Endothelial cell of umbilical vein (primary cell): ENCODE data around the gene SPDYE16. TPM values are rescaled to one million over a fixed set of nuclear protein-coding genes. Genes with fewer than 3 reads are reported as not detected.
"Not testable (repeated sequence)": the region's sequence is repeated elsewhere in the genome, so short reads cannot be mapped to it uniquely, and the experiment has no call there.

ENCODE experiments used
- BruUV-seq: library from RNA; stranded (reverse); fragments of 400-500 nt; replicated peaks from 2 replicates; lab custom pipeline; 2021; lab: Mats Ljungman, UMichigan
- CTCF ChIA-PET: fragments of 300-600, 350-600 bp; sonication (Branson Sonifier 250); formaldehyde crosslinking; loops from one replicate; lab custom pipeline; 2021; ENCODE audit warnings: antibody characterized with exemption, inconsistent platforms; lab: Charles Lee
- POLR2A ChIA-PET: fragments of 300-600, 350-600 bp; sonication (Branson Sonifier 250); formaldehyde crosslinking; loops from one replicate; lab custom pipeline; 2021; ENCODE audit warnings: antibody characterized with exemption, inconsistent platforms; lab: Charles Lee
- DNase-seq: peaks from one replicate; pipeline ENCODE4 v3.0.0-alpha.2; 2011; ENCODE audit warnings: low read depth, low spot score
- FAIRE-seq: peaks from 2 replicates; lab custom pipeline; 2011; peaks lifted over from hg19 to GRCh38; lab: Jason Lieb, UNC
- H2AFZ ChIP-seq: 2 replicates; pipeline ENCODE4 v1.6.0; 2012; ENCODE audit warnings: low read depth, low read length, control low read depth, inconsistent platforms
- H3K27ac ChIP-seq: 2 replicates; pipeline ENCODE4 v1.5.1; 2011; ENCODE audit warnings: low read depth, mild to moderate bottlenecking, control low read depth, low read length, moderate library complexity; ENCODE audit not compliant: insufficient read depth
- H3K27me3 ChIP-seq, 2 experiments: 2 replicates each; pipeline versions ENCODE4 v1.6.0 to v1.6.1; 2011; ENCODE audit warnings: low read length in 2 of 2, mixed read lengths in 1 of 2; ENCODE audit not compliant: control insufficient read depth in 2 of 2, insufficient read depth in 2 of 2
- H3K36me3 ChIP-seq, 2 experiments: 2 replicates in 1 of 2; 3 replicates in 1 of 2; pipeline ENCODE4 v1.5.1; 2011; ENCODE audit warnings: low read length in 2 of 2, mild to moderate bottlenecking in 1 of 2, moderate library complexity in 1 of 2; ENCODE audit not compliant: control insufficient read depth in 2 of 2, insufficient read depth in 2 of 2; ENCODE audit errors: extremely low read depth in 1 of 2
- H3K4me1 ChIP-seq: 3 replicates; pipeline ENCODE4 v1.5.1; 2011; ENCODE audit warnings: mild to moderate bottlenecking, low read length; ENCODE audit not compliant: control insufficient read depth, insufficient read depth; ENCODE audit errors: extremely low read depth
- H3K4me2 ChIP-seq: 2 replicates; pipeline ENCODE4 v1.6.1; 2011; ENCODE audit warnings: low read length, control low read depth, mixed read lengths; ENCODE audit not compliant: insufficient read depth
- H3K4me3 ChIP-seq, 3 experiments: fragments of 200-600 bp in 1 of 3; sonication (generic), shearing (Covaris generic) in 1 of 3; replicated peaks in 1 of 3; 2 replicates each; pipeline ENCODE4 v1.5.1; 2011 to 2016; ENCODE audit warnings: control low read depth in 3 of 3, low read length in 3 of 3, mild to moderate bottlenecking in 2 of 3, inconsistent platforms in 1 of 3, low read depth in 1 of 3, moderate library complexity in 1 of 3; ENCODE audit not compliant: insufficient read depth in 1 of 3
- H3K79me2 ChIP-seq: 2 replicates; pipeline ENCODE4 v1.6.0; 2012; ENCODE audit warnings: low read length, inconsistent platforms; ENCODE audit not compliant: control insufficient read depth, insufficient read depth
- H3K9ac ChIP-seq: replicated peaks from 2 replicates; pipeline ENCODE3; 2011; ENCODE audit warnings: low read length, control low read depth; ENCODE audit not compliant: insufficient read depth; ENCODE audit errors: extremely low read depth
- H3K9me1 ChIP-seq: replicated peaks from 3 replicates; pipeline ENCODE4 v1.6.0; 2011; ENCODE audit warnings: mild to moderate bottlenecking, low read length; ENCODE audit not compliant: control insufficient read depth, insufficient read depth; ENCODE audit errors: extremely low read depth
- H3K9me3 ChIP-seq: replicated peaks from 2 replicates; pipeline ENCODE4 v1.5.1; 2012; ENCODE audit warnings: low read length, inconsistent platforms; ENCODE audit not compliant: control insufficient read depth, insufficient read depth
- H4K20me1 ChIP-seq: replicated peaks from 2 replicates; pipeline ENCODE3; 2011; ENCODE audit warnings: mild to moderate bottlenecking, low read length; ENCODE audit not compliant: control insufficient read depth, insufficient read depth; ENCODE audit errors: extremely low read depth
- dilution Hi-C: fragments of 300-500 bp; cut with MboI; formaldehyde crosslinking; loops from one replicate; pipeline ENCODE4 v1.15.0; 2019; ENCODE audit warnings: low sequenced_read_pairs; ENCODE audit not compliant: extremely low pct_ligation_motif_present
- intact Hi-C: fragments of 100-400 bp; cut with micrococcal nuclease; formaldehyde crosslinking; loops from one replicate; pipeline ENCODE4 v1.10.0; 2022
- polyA plus RNA-seq, 4 experiments: library from polyadenylated mRNA; depleted of rRNA in 3 of 4; stranded (reverse) in 3 of 4; unstranded in 1 of 4; fragments of >200 nt; gene quantifications; 2 replicates each; pipeline versions ENCODE4 v1.2.1 to v1.2.3, GENCODE V29; 2011 to 2012; ENCODE audit warnings: missing spikeins in 1 of 4
- total RNA-seq: library from RNA; stranded (reverse); gene quantifications from 2 replicates; pipeline ENCODE4 v1.2.3, GENCODE V29; 2021

SPDYE16 gene
- total and polyA plus RNA-seq, 2 donors (not counting 3 experiments of a cell fraction or from before 2014, with no cell fraction given) = 0.03 to 0.22 TPM

DNA sequence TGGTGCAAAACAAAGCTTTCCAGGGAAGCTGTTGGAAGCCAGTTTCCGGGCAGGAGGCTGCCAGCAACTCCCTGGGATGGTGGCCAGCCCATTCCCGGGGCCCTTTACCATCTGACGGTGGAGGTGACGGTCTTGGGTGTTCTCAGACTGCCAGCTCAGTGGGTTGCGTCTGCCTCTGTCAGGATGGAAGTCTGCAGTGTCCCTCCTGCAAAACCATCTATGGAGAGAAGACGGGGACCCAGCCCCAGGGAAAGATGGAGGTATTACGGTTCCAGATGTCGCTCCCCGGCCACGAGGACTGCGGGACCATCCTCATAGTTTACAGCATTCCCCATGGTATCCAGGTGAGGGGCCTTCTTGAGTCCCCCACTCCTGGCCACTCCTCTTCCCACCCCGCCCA lies 39.9 kb downstream of the SPDYE16 start:
- DNase-seq, FAIRE-seq, H4K20me1 ChIP-seq, H3K27ac ChIP-seq, H3K9ac ChIP-seq, H3K4me2 ChIP-seq, BruUV-seq, H3K27me3 ChIP-seq, H2AFZ ChIP-seq, dilution Hi-C loops, H3K79me2 ChIP-seq, intact Hi-C loops, CTCF ChIA-PET, H3K4me1 ChIP-seq, POLR2A ChIA-PET, H3K9me3 ChIP-seq, H3K4me3 ChIP-seq, H3K9me1 ChIP-seq, H3K36me3 ChIP-seq: not testable (repeated sequence)

- not testable (repeated sequence) for BruUV-seq
Observed at GRCh38 chr7:76502836-76503235, 40.3 kb downstream of the SPDYE16 start.

GRCh38 chr7:76502224-76502623 lies 40.9 kb downstream of the SPDYE16 start:
- H3K4me2 ChIP-seq, H3K27ac ChIP-seq, DNase-seq, dilution Hi-C loops, BruUV-seq, H4K20me1 ChIP-seq, H3K9me1 ChIP-seq, POLR2A ChIA-PET, H3K36me3 ChIP-seq, H3K4me1 ChIP-seq, H3K4me3 ChIP-seq, FAIRE-seq, H3K79me2 ChIP-seq, intact Hi-C loops, H3K27me3 ChIP-seq, H2AFZ ChIP-seq, H3K9ac ChIP-seq, H3K9me3 ChIP-seq, CTCF ChIA-PET: not testable (repeated sequence)

More at GRCh38 chr7:76502836-76503235, 40.3 kb downstream of the SPDYE16 start:
- H3K79me2 ChIP-seq, H3K4me1 ChIP-seq, H3K27ac ChIP-seq, H3K27me3 ChIP-seq, H3K4me2 ChIP-seq, intact Hi-C loops, H3K9me3 ChIP-seq, H3K9me1 ChIP-seq, CTCF ChIA-PET, dilution Hi-C loops, DNase-seq, FAIRE-seq, H4K20me1 ChIP-seq, H3K4me3 ChIP-seq, H3K36me3 ChIP-seq, H3K9ac ChIP-seq, POLR2A ChIA-PET, H2AFZ ChIP-seq: not testable (repeated sequence)

DNA sequence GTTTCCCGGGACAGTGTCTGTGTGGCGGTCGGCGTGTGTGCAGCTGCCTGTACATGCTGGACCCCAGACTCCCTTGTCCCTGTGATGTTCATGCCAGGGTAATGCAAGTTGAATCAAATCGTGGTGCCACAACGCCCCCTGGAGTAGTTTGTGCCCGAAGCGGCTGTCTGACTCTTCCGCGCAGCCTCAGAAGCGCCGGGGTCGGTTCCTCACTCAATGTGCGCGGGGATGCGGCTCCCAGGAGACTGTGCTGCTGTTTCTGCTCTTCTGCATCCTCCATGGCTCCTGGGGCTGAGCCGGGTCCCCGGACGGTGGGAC lies 43.2 kb downstream of the SPDYE16 start:
- H3K27ac ChIP-seq, H3K27me3 ChIP-seq, POLR2A ChIA-PET, BruUV-seq, H3K4me3 ChIP-seq, H3K4me2 ChIP-seq, intact Hi-C loops, H3K9ac ChIP-seq, dilution Hi-C loops, H3K9me3 ChIP-seq, H3K9me1 ChIP-seq, H3K79me2 ChIP-seq, H4K20me1 ChIP-seq, H3K36me3 ChIP-seq, DNase-seq, H3K4me1 ChIP-seq, H2AFZ ChIP-seq, CTCF ChIA-PET, FAIRE-seq: not testable (repeated sequence)
